Epidermal melanocyte (primary cell): ENCODE results near the gene TMEM272.

Experiments used
- DNase-seq: peaks from one replicate; pipeline ENCODE4 v3.0.0; 2011; ENCODE audit warnings: low spot score; ENCODE audit not compliant: insufficient read length

Gene TMEM272

DNA sequence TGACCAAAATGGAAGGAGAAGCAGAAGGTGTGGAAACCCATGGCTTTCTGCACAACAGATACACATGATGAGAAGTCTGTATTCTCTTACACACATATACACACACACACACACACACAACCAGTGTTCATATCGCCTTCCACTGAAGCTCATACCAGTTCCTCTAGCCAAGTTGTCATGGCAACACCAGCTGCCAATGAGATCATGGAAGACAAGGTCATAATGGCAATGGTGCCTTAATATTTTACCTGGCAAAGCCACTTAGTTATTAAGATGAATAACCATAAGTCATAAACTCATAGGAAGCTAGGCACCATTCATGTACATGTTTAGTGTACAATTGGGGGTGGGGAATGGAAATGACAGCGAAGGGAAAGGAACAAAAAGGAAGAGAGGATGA is 38.4 kb downstream of the TMEM272 start:
- no peak for DNase-seq

DNA sequence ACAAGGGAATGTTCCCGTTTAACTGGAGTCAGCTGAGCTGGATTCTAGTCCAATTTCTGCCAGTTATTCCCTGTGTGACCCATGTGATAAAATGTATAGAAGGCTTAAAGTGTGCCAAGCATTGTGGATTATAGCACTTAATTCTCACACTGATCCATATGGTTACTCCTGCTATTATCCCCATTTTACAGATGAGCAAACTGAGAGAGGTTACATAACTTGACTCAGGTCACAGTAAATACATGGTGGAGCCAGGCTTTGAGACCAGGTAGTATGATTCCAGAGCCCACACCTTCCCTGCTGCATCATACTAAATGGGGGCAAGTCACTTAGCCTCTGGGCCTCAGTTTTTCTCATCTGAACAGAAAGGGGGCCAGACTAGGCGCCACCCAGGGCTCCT is 39.1 kb downstream of the TMEM272 start:
- no peak for DNase-seq

DNA sequence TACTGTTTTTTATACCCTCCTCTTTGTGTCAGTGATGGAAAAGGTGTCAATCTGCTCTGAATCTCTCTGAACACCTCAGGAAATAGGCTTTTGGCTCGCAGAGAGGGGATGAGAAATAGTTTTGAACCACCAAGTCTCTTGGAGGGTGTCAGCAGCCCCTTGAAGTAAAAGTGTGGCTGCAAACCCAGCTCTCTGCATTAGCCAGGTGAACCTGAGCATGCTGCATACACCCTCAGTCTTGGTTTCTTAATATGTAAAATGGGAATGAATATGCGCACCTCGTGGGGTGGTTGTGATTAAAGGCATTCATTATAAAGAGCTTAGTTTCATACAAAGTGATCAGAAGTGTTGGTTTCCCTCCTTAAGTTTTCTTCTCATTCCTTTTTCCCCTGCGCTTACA is 39.7 kb downstream of the TMEM272 start:
- DNase-seq = no peak

DNA sequence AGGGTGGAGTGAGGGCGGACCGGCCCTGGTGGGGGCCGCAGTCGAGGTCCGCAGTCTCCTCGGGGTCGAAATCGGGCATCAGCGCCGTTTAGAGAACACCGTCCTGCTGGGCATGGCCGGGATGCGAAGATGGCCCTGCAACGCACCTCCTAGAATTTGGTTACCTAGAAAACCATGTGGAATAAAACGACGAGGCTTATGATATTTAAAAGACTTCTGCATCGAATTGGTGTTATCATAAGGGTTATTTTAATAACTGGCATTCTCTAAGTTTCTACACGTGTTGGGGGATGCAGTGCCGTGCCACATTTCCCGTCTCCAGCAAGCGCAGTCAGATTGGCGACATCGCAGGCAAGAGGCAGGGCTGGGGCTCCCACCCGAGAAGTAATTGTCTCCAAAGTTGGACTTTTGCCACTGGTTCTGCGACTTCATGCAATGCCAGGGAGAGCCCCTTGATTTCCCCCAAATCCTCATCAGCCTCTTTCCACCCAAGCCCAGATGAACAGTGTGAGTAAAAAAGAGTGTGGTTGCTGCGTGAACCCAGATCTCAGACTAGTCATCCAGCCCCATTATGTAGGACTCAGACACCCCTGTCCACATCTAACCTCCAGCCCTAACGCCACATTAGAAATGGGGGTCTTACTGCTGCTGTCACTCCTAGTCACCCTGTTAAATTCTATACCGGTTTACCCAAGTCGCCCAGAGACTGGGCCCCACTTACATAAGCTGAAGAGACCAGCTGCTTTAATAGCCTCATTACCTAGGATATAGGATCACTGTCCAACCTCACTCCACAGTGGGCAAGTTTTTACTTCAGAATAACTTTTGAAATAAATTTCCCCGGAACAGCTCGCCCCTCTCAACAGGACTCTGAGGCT is 40.4 kb downstream of the TMEM272 start:
- no peak for DNase-seq

DNA sequence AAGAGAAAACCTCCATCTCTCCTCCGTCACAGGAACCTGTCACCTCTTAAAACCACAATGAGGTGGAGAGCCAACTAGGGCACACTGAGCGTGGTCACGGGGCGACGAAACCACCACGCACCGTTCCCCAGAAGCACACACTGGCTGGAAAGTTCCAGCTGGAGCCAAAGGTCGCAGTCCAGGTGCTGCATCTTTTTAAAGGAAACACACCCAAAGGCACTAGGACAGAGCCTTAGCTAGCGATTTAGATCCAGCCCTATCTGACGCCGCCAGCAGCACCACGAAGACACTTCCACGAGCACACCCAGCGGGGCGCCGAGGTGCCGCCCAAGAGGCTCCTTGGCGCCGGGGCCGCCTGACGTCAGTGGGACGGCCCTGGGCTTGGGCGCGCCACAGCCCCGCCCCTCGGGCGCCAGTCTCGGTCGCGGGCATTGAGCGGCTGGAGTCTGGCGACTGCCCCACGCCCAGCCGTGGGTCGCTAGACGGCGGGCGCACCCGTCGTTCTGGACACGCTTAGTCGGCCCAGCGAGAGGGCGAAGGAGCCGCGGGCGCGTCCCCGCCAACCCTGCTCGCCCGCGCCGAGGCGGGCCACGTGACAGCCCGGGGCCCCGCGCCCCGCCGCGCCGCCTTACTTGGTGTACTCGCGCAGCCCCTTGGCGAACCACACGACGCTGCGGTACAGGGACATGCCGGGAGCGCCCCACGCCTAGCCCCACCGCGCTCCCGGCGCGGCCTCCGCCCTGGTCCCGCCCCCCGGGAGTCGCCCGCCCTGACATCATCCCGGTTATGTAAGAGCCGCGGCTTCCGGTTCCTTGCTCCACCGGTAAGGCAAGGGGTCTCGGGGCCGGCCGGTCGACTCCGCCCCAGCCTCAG is 41.3 kb downstream of the TMEM272 start, which contains the start of gene DHRS12:
TSS of gene DHRS12 (minus strand) at position 742 of the 873 bp plus-strand sequence. CDS start 4,504 bp downstream, outside the sequence.
- peak; percentile 73 for DNase-seq

DNA sequence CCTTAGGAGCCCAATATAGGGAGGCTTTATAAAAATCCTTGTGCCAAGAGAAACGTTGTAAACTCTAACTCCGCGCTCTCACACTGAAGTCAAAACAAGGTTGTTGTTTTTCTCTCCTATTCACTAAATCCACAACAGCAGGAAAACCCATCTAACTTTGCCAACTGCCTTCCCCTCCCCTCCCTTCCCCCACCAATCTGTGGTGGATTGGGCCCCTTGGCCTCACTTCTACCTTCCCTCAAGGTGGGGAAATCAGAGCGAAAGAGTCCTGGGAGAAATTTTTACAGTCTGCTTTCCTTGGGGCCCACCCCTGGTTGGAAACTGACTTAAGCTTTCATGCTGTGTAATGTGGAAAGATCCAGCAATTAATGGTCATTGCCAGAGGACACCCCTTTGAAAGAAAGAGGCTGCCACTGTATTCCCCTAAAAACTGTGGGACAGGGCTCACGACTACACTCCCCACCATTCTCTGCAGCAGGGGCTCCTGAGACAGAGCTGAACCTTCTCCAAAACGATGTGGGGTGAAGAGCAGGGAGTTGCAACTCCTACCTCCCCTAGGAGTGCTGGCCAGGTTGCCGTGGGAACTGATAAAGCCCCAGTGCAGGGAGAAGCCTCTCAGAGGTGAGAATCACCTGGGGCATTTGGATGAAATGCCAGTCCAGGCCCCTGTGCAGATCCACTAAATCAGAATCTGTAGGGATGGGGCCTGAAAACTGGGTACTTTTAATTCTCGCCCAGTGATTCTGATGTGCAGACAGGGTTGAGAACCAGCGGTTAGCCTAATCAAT is 42.2 kb downstream of the TMEM272 start:
- no peak for DNase-seq

DNA sequence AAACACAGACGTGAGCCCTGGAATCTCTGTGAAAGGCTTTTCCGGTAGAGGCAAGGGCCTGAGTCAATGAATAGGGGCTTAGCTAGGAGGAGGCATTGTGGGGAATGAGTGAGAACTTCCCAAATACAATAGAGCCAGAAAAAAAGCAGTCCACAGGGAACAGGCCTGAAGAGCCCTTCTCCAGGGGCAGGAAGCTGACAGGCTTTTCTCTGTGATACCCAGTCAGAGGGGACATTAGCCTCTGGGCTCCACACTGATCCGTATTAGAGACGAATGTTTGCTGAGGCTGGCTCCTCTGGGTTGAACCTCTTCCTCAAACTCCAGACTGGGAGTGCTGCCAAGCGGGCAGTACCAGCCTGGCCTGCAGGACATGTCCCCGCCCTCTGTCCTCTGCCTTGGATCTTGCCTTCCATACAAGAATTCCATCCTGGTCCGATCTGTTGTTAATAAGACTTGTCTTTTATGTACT is 43.3 kb downstream of the TMEM272 start:
- no peak for DNase-seq

DNA sequence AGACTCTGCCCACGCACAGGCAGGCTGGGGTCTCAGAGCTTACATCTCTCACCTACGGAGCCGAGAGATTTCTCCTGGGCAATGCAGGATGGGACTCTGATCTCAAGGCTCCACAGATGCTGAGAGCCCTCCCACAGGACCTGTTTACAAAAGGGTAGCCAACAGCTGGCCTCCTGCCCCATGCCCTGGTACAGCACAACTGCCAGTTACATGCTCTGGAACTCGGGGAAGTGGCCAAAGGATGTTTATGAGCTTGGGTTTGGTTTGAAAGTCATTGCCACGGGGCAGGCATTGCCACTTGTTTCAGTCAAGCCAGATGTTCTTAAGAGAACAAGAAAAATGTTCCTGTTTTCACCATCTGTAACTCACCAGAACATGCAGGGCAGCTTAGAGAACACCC is 44.5 kb downstream of the TMEM272 start:
- DNase-seq = no peak

DNA sequence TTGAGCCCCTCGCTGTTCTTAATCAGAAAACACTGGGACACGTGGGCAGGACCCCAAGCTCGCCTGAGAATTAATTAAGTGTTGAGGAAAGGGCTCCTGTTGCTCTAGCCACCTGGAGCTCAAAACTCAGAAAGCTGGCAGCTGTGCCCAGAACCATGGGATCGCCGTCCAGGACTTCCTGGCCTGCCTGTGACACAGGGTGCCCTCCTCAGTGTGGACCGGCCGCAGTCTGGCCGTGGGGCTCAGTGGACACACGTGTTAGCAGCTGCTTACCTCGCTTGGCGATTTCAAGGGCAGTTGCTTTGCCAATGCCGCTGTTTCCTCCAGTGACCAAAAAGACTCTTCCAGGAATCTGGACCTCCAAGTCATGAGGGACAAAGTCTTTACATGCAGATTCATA is 45.7 kb downstream of the TMEM272 start:
- DNase-seq = no peak

DNA sequence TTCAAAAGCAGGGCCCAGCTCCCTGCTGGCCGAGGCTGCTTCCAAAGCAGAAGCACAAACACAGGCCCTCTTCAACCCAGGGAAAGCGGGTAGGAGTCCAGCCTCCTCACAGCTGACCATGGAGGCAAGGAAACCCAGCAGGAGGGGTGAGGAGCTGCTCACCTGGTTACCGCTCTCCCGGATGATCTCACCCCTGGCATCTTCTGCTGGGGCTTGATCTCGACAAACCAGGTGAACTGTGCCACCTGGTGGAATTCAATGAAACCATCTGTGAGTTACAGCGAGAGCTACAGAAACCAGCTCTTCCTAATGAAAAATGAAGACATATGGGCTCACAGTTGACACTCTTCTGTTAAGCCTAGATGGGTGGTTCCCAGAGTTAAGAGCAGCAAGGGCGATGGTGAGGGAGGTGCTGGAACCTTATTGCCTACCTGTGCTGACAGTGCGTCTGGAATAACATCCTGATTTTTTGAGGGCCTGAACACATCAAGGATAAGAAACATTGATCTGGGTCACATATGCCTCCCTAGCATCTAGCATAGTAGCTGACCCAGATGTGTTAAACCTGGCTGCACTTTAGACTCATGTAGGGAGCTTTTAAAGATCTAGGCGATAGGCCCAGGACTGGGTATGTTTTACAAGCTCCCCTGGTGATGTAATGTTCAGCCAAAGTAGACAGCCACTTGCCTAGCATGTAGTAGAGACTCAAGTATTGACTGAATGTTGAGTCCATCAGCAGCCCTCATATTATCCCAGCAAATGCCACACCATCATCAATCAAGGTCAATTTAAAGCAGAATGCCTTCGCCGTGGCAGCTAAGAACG is 47.1 kb downstream of the TMEM272 start:
- DNase-seq = no peak

DNA sequence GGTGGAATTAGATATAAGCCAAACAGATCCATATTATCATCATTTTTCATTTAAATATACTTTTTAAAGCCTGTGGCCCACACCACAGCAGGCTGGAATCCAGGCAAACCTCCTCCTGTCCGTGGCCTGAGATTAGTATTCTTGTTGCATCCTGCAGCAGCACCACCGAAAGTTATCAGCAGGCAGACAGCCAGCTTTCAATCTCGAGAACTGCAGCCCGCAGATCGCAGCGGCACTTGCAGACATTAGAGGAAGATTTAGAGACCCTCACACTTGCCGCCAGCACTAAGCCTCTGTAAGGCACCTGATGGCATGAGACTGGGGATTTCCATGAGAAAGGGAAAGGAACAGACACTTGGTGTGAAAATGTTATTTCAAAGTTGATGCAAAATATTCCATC is 48.4 kb downstream of the TMEM272 start:
- DNase-seq = no peak

DNA sequence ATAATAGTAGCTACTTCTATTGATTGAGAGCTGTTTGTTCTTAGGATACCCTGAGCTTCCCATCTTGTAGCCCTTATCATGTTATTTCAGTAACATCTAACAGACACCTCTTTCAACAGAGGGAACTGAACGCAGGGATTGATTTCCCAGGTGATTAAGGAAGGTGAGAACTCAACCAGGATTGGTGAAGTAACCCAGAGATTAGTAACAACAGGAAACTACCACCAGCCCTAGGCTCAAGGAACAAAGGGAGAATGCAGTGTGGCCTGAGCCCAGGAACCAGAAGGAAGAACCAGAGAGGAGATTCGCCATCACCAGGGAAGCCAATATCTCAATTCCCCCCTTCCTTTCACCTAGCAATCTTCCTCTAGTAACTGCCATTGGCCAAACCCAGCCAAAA is 49.6 kb downstream of the TMEM272 start:
- DNase-seq = no peak

DNA sequence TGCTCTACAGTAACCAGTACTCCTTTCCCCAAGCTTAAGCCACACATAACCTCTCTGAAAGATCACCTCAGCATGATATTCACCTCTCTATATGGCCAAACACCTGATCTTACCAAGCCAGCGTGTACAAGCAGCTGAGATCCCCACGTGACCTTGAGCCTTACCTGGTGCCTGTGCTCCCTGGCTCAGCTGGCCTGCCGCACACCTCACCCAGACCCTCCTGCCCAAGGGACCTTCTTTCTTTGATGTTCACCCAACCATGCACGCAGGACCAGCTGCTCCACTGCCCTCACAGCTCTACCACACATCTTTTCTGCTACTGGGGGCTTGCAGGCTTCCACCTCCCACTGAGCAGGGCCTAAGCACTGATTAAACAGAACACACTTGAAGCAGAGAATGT is 50.0 kb downstream of the TMEM272 start:
- DNase-seq = no peak

DNA sequence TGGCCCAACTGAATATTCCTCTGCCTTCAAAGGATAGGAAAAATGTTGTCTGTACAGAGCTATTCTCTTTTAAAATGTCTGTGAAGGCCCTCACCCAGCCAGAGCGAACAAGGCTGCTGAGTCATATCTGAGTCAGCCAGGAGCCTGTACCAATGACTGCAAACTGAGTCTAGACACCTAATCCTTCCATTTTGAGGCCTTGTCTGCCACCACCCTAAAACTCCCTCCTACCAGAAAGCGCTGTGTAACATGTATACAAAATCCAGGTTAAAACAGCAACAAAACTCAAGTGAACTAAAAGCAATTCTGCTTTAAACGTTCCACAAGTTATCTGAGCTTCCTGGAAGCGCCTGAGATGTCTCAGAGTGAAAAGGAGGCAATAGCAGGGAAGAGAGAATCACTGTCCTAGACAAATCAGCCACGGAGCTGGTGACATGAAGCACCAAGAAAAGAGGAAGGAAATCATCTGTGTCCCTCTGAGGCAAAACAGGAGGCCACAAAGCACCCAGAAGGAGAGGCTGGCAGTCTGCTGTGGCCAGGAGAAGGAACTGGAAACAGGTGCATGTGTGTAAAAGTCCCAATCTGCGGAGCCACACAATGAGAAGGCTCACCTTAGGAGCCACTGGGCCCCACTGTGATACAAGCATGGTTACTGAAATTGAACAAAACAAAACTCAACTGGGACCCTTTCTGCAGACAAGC is 51.3 kb downstream of the TMEM272 start:
- no peak for DNase-seq

DNA sequence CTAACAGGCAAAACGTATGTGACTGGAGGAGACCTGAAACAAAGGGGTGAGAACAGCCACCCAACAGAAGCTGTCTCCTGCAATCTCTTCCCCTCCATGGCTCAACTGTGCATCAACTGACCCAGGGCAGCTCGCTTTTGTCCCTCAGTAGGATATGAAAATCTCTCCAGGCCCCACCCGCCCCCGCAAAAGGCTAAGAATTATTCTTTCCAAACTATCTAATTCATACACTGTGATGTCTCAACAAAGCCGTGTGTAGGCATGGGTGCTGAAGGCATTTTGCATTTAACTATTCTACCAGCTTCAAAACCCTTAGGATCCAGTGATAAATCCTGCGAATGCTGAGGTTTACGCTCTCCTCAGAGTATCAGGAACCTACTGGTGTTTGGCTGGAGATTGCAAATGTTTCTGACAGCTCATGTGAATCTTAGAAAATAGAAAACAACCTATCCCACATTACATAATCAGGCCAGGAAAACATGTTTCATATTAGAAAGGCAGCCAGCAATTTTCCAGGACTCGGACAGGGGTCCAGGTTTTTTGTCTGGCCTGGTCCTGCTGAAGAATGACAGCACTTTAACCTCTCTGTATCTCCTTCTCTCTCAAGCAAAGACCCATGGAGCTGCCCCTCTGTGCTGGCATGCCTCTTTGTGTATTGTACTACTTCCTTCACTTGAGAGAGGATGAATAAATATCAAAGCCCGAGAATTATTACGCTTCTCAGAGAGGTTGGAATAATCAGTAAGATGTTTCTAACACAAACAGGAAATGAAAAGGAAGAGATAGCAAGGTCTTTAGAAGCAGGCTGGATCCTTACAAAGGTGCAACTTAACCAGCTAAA is 58.3 kb downstream of the TMEM272 start:
- DNase-seq = no peak

DNA sequence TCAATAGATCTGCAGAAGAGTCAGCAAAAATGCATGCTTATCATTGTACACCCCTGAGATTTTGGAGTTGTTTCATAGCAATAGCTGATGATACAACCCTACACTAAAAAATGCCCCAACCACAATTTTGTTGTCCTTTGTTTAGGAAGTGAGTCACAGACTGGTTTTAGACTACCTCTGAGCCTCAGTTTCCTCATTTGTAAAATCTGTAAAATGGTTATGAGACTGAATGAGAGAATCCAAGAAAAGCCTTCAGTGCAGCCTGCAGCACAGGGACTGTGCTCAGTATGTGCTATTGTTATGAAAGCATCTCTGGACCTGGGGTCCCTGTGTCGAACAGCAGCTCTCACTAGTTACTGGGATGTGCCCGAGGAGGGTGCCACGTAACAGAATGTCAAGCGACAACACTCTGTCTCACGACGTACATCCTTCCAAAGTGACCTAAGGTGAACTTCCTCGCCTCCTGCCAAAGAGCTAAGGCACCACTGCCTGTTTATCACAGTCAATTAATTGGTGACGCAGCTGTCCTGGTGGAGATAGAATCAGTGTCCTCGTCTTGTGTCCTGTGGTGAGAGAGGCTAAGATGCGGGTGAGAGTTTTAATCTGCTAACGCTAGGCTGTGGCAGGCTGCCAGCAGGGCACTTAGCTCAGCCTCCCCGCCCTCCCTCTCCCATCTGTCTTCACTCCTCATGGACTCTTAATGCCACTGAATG is 59.1 kb downstream of the TMEM272 start:
- DNase-seq = no peak

DNA sequence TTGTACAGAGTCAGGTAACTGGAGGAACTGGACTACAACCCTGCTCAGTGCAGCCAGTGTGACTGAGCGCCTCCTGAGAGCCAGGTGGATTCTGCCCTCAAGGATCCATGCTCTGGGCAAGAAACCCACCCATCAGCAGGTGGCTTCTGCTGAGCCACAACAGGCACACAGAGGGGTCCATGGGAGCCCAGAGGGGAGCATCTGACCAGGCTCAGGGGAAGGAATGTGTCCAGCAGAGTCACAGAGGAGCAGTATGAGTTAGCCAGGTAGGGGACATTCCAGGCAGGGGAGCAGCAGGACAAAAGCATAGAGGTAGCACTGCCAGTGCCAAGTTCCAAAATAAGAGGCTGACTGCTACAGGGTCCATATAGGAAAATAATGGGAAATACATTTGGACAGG is 60.9 kb downstream of the TMEM272 start:
- DNase-seq = no peak

DNA sequence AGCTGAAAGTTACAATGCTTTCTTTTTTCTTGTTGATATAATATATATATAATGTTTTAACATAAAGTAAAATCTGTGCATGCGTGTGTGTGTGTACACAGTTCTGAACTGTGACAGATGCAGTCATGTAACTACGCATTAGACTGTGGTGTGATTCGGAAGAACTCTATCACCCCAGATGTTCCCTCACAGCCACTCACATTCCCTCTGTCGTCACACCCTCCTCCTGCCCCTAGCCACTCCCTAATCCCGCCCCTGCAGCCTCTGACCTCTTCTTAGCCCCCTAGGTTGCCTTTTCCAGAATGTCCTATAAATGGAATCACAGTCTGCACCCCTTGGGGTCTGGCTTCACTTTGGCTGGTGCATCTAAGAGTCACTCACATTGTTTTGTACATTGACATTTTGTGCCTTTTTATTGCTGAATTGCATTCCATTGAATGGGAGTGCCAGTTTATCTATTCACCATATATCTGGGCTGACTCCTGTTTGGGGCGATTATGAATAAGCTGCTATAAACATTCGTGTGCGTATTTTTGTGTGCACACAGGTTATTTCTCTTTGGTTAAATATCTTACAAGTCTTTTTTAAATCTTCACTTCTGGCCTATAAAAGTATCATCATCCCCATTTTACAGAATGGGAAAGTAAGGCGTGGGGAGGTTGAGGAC is 61.4 kb downstream of the TMEM272 start:
- DNase-seq = no peak
